ENCODE measurements around the gene ESRRG.

The ESRRG gene

GRCh38 chr1:216483672-216484401, 239.4 kb downstream of the ESRRG start:
- H3K4me3 ChIP-seq (replicated peaks; ENCODE audit: low read depth, low read length): no peak overlapping the region
- no peak for TF ChIP-seq CTCF (IDR thresholded peaks at IDR 0.05; ENCODE audit: low read length, missing control alignments)
- no peak for DNase-seq (ENCODE audit: low read depth)

GRCh38 chr1:216482620-216483019, 240.6 kb downstream of the ESRRG start:
- TF ChIP-seq CTCF (IDR thresholded peaks at IDR 0.05; ENCODE audit: low read length, missing control alignments): no peak
- DNase-seq (ENCODE audit: low read depth): no peak
- H3K4me3 ChIP-seq (replicated peaks; ENCODE audit: low read depth, low read length): no peak overlapping the region

- no peak for TF ChIP-seq CTCF (IDR thresholded peaks at IDR 0.05; ENCODE audit: low read length, missing control alignments)
- H3K4me3 ChIP-seq (replicated peaks; ENCODE audit: low read depth, low read length): no peak overlapping the region
- DNase-seq (ENCODE audit: low read depth): no peak
Measured at GRCh38 chr1:216478238-216478637, 245.0 kb downstream of the ESRRG start.

- H3K4me3 ChIP-seq (replicated peaks; ENCODE audit: low read depth, low read length): no peak overlapping the region
- TF ChIP-seq CTCF (IDR thresholded peaks at IDR 0.05; ENCODE audit: low read length, missing control alignments): no peak
- no peak for DNase-seq (ENCODE audit: low read depth)
Measured at GRCh38 chr1:216476341-216476740, 246.9 kb downstream of the ESRRG start.

GRCh38 chr1:216475659-216476276, 247.5 kb downstream of the ESRRG start:
- TF ChIP-seq CTCF (IDR thresholded peaks at IDR 0.05; ENCODE audit: low read length, missing control alignments): no peak
- DNase-seq (ENCODE audit: low read depth): no peak
- H3K4me3 ChIP-seq (replicated peaks; ENCODE audit: low read depth, low read length): no peak overlapping the region

- no peak for TF ChIP-seq CTCF (IDR thresholded peaks at IDR 0.05; ENCODE audit: low read length, missing control alignments)
- no peak overlapping the region for H3K4me3 ChIP-seq (replicated peaks; ENCODE audit: low read depth, low read length)
- DNase-seq (ENCODE audit: low read depth): no peak
Measured at GRCh38 chr1:216466162-216466801, 256.9 kb downstream of the ESRRG start.

All from fibroblast of pulmonary artery (primary cell).